K562 (cell line): ENCODE measurements around the gene LIPE. TPM values are rescaled to one million over a fixed set of nuclear protein-coding genes. Genes with fewer than 3 reads are reported as not detected.

Experiments used
- ATAC-seq: fragments of 200-7000 bp; cut with Tn5 transposase; 3 replicates; pipeline ENCODE4 v1.9.1; 2020; ENCODE audit warnings: moderate library complexity
- BruUV-seq: library from RNA; stranded (reverse); fragments of 400-500 nt; replicated peaks from 2 replicates; lab custom pipeline; 2021; lab: Mats Ljungman, UMichigan
- CTCF ChIA-PET: fragments of 300-600 bp; formaldehyde crosslinking; extraction: SDS; loops from one replicate; lab custom pipeline; 2021; ENCODE audit warnings: low intra/inter-chr PET ratio; lab: Yijun Ruan, JAX
- POLR2A ChIA-PET: fragments of 300-600, 350-650 bp; sonication (Branson Sonifier 250); formaldehyde crosslinking; extraction: SDS; loops from one replicate; lab custom pipeline; 2021; ENCODE audit warnings: antibody characterized with exemption, inconsistent platforms; lab: Yijun Ruan, JAX
- DNase-seq, 4 experiments: peaks; one replicate each; pipeline versions ENCODE4 v3.0.0 to v3.0.0-alpha.2; 2011 to 2018; ENCODE audit warnings: low spot score in 3 of 4, mixed read lengths in 3 of 4; ENCODE audit errors: extremely low read depth in 1 of 4
- FAIRE-seq: peaks from 2 replicates; lab custom pipeline; 2011; peaks lifted over from hg19 to GRCh38; lab: Jason Lieb, UNC
- H2AFZ ChIP-seq: 2 replicates; pipeline ENCODE4 v1.6.0; 2011; ENCODE audit warnings: low read depth, low read length, control low read depth, inconsistent platforms
- H3K27ac ChIP-seq: fragments of 200-600 bp; 3 replicates; pipeline ENCODE4 v1.8.0; 2011; ENCODE audit warnings: low read depth, mild to moderate bottlenecking, control low read depth, inconsistent platforms, low read length, moderate library complexity, mixed read lengths; ENCODE audit errors: extremely low read depth
- H3K27me3 ChIP-seq, 2 experiments: fragments of 300-600 bp in 1 of 2; 2 replicates in 1 of 2; 3 replicates in 1 of 2; pipeline versions ENCODE4 v1.6.0 to v1.8.0; 2011; ENCODE audit warnings: inconsistent platforms in 2 of 2, low read length in 2 of 2, mild to moderate bottlenecking in 1 of 2, mixed read lengths in 1 of 2, moderate library complexity in 1 of 2; ENCODE audit not compliant: control insufficient read depth in 2 of 2, insufficient read depth in 2 of 2
- H3K36me3 ChIP-seq: fragments of 300-600 bp; 3 replicates; pipeline ENCODE4 v1.8.0; 2011; ENCODE audit warnings: mild to moderate bottlenecking, low read length, inconsistent platforms; ENCODE audit not compliant: control insufficient read depth, insufficient read depth
- H3K4me1 ChIP-seq, 2 experiments: fragments of 200-600 bp in 1 of 2; replicated peaks in 1 of 2; 2 replicates in 1 of 2; 3 replicates in 1 of 2; pipeline versions ENCODE4 v1.5.1 to v1.8.0; 2011; ENCODE audit warnings: inconsistent platforms in 2 of 2, low read length in 2 of 2, mild to moderate bottlenecking in 1 of 2, mixed read lengths in 1 of 2, moderate library complexity in 1 of 2; ENCODE audit not compliant: control insufficient read depth in 2 of 2, insufficient read depth in 2 of 2
- H3K4me2 ChIP-seq: 2 replicates; pipeline ENCODE4 v1.6.1; 2011; ENCODE audit warnings: low read length, control low read depth, inconsistent platforms, mixed read lengths; ENCODE audit not compliant: insufficient read depth
- H3K4me3 ChIP-seq: fragments of 200-600 bp; sonication (generic), shearing (Covaris generic); 2 replicates; pipeline ENCODE4 v1.5.1; 2016; ENCODE audit warnings: control low read depth, inconsistent platforms
- H3K79me2 ChIP-seq: fragments of 200-600 bp; 3 replicates; pipeline ENCODE4 v1.8.0; 2011; ENCODE audit warnings: low read length, inconsistent platforms; ENCODE audit not compliant: control insufficient read depth, insufficient read depth
- H3K9ac ChIP-seq, 2 experiments: 2 replicates each; pipeline versions ENCODE4 v1.6.0 to v1.6.1; 2011; ENCODE audit warnings: low read depth in 2 of 2, low read length in 2 of 2, control low read depth in 1 of 2, inconsistent platforms in 1 of 2, mild to moderate bottlenecking in 1 of 2, mixed read lengths in 1 of 2; ENCODE audit not compliant: insufficient read depth in 1 of 2
- H3K9me1 ChIP-seq: one replicate; pipeline ENCODE4 v1.6.0; 2011; ENCODE audit warnings: inconsistent platforms, mild to moderate bottlenecking, low read length, moderate library complexity; ENCODE audit not compliant: control insufficient read depth, insufficient read depth
- H3K9me3 ChIP-seq: replicated peaks from 2 replicates; pipeline ENCODE4 v1.5.1; 2011; ENCODE audit warnings: low read depth, low read length, inconsistent platforms; ENCODE audit not compliant: control insufficient read depth, insufficient read depth
- H4K20me1 ChIP-seq: replicated peaks from 2 replicates; pipeline ENCODE4 v1.6.1; 2011; ENCODE audit warnings: low read length, inconsistent platforms, mixed read lengths; ENCODE audit not compliant: control insufficient read depth, insufficient read depth
- ATF7 ChIP-seq: fragments of 450-650 bp; IDR thresholded peaks from 2 replicates; pipeline ENCODE4 v1.7.1; 2014; ENCODE audit warnings: mild to moderate bottlenecking, moderate library complexity
- C11orf30 ChIP-seq: fragments of 450-650 bp; IDR thresholded peaks from 2 replicates; pipeline ENCODE4 v1.6.1; 2016; ENCODE audit warnings: low read depth, mild to moderate bottlenecking
- FOSL1 ChIP-seq: fragments of 200-800 bp; sonication (Bioruptor generic); conservative IDR thresholded peaks from 2 replicates; pipeline ENCODE4 v1.6.1; 2016; ENCODE audit warnings: missing genetic modification characterization, missing compliant biosample characterization
- GABPB2 ChIP-seq: fragments of 250-450 bp; sonication (Bioruptor Pico); conservative IDR thresholded peaks from 2 replicates; pipeline ENCODE4 v1.5.1; 2021; ENCODE audit warnings: mild to moderate bottlenecking
- HDAC2 ChIP-seq: fragments of 450-650 bp; IDR thresholded peaks from 2 replicates; pipeline ENCODE4 v1.6.1; 2016; ENCODE audit warnings: mild to moderate bottlenecking
- ILF3 ChIP-seq: fragments of 450-650 bp; IDR thresholded peaks from 2 replicates; pipeline ENCODE4 v1.6.1; 2018; ENCODE audit warnings: antibody characterized with exemption, mild to moderate bottlenecking, moderate library complexity, borderline replicate concordance
- KDM4B ChIP-seq, 2 experiments: fragments of 450-650 bp in 1 of 2; sonication (generic) in 1 of 2; IDR thresholded peaks; 2 replicates each; pipeline ENCODE4 v1.6.1; 2016 to 2017; ENCODE audit warnings: borderline replicate concordance in 2 of 2, antibody characterized with exemption in 1 of 2, low read depth in 1 of 2, mild to moderate bottlenecking in 1 of 2
- L3MBTL2 ChIP-seq: fragments of 450-650 bp; IDR thresholded peaks from 2 replicates; pipeline ENCODE4 v1.6.1; 2016; ENCODE audit warnings: mild to moderate bottlenecking, moderate library complexity
- LARP7 ChIP-seq: fragments of 450-650 bp; IDR thresholded peaks from 2 replicates; pipeline ENCODE4 v1.6.1; 2016
- MBD2 ChIP-seq: sonication (generic); IDR thresholded peaks from 2 replicates; pipeline ENCODE4 v1.6.1; 2016; ENCODE audit warnings: low read depth, borderline replicate concordance
- PPARD ChIP-seq: fragments of 250-450 bp; sonication (Bioruptor Pico); IDR thresholded peaks from 2 replicates; pipeline ENCODE4 v1.8.0; 2022; ENCODE audit warnings: inconsistent platforms, mild to moderate bottlenecking, moderate library complexity
- PTRF ChIP-seq: fragments of 450-650 bp; IDR thresholded peaks from 2 replicates; pipeline ENCODE4 v1.6.1; 2016; ENCODE audit warnings: mild to moderate bottlenecking, missing genetic modification characterization, missing compliant biosample characterization
- RFX5 ChIP-seq: IDR thresholded peaks from 2 replicates; pipeline ENCODE4 v1.6.1; 2011; ENCODE audit warnings: low read depth, mild to moderate bottlenecking, improper control_type of control experiment, low read length
- SIX5 ChIP-seq, 2 experiments: IDR thresholded peaks; 2 replicates each; pipeline ENCODE4 v1.6.1; 2011; ENCODE audit warnings: low read length in 2 of 2, borderline replicate concordance in 1 of 2, low read depth in 1 of 2, mild to moderate bottlenecking in 1 of 2, moderate library complexity in 1 of 2; ENCODE audit not compliant: insufficient read depth in 1 of 2
- SMAD2 ChIP-seq: fragments of 150-350 bp; IDR thresholded peaks from 2 replicates; pipeline ENCODE4 v1.6.1; 2014; ENCODE audit warnings: low read depth, mild to moderate bottlenecking, low read length
- SMARCB1 ChIP-seq: IDR thresholded peaks from 2 replicates; pipeline ENCODE4 v1.6.1; 2011; ENCODE audit warnings: improper control_type of control experiment, low read depth; ENCODE audit not compliant: insufficient read length
- TFE3 ChIP-seq: fragments of 450-650 bp; formaldehyde crosslinking; IDR thresholded peaks from 2 replicates; pipeline ENCODE4 v1.4.0; 2020; ENCODE audit warnings: mild to moderate bottlenecking, mixed read lengths
- ZNF175 ChIP-seq: fragments of 200-800 bp; sonication (Bioruptor generic); IDR thresholded peaks from 2 replicates; pipeline ENCODE4 v1.6.1; 2016; ENCODE audit warnings: low read depth, mild to moderate bottlenecking, missing genetic modification characterization, missing compliant biosample characterization
- ZNF324 ChIP-seq: fragments of 250-450 bp; sonication (Bioruptor Pico); IDR thresholded peaks from 2 replicates; pipeline ENCODE4 v1.4.0; 2020; ENCODE audit warnings: mild to moderate bottlenecking
- ZNF766 ChIP-seq: fragments of 200-800 bp; sonication (Bioruptor generic); conservative IDR thresholded peaks from 2 replicates; pipeline ENCODE4 v1.6.1; 2016; ENCODE audit warnings: missing genetic modification characterization, missing compliant biosample characterization
- WGBS: fragments of 100-300 bp; shearing (Covaris generic); methylation state at CpG from one replicate; pipeline ENCODE4 v1.1.6; 2016; ENCODE audit warnings: low coverage, mixed read lengths; ENCODE audit not compliant: insufficient coverage; ENCODE audit errors: missing lambda C conversion rate; 5-methylcytosine and 5-hydroxymethylcytosine counted together
- in situ Hi-C: fragments of 300-500 bp; cut with MboI; formaldehyde crosslinking; loops from 4 replicates; pipeline ENCODE4 v1.15.0; 2018; ENCODE audit warnings: inconsistent platforms, mixed read lengths
- intact Hi-C: fragments of 100-400 bp; cut with micrococcal nuclease; formaldehyde crosslinking; loops from 2 replicates; pipeline ENCODE4 v1.14.2; 2022
- polyA plus RNA-seq, 8 experiments: library from polyadenylated mRNA; depleted of rRNA in 4 of 8; stranded (reverse) in 5 of 8; unstranded in 3 of 8; fragments of >200 nt; fragmentation: Nextera tagmentation in 2 of 8; fragmentation: Illumina TruSeq in 1 of 8; extraction: Ambion mirVana in 2 of 8; extraction: Trizol in 1 of 8; gene quantifications; 2 replicates each; pipeline versions ENCODE4 v1.2.1 to v1.2.3, GENCODE V29; 2011 to 2014; ENCODE audit warnings: inconsistent platforms in 1 of 8, missing spikeins in 1 of 8
- total RNA-seq, 7 experiments: library from RNA; depleted of rRNA in 6 of 7; stranded (reverse); fragments of >200 nt in 6 of 7; fragmentation: Illumina TruSeq in 2 of 7; extraction: Trizol in 2 of 7; gene quantifications; 2 replicates each; pipeline versions ENCODE4 v1.2.1 to v1.2.3, GENCODE V29; 2011 to 2021; ENCODE audit warnings: low replicate concordance in 1 of 7

LIPE gene
- total and polyA plus RNA-seq, 9 of the 15 experiments (the other 6 are each of a cell fraction or from before 2014, with no cell fraction given), result 0.22 TPM; not detected in 8

- TF ChIP-seq FOSL1 (tag) (no peak), SMARCB1 (no peak), ZNF175 (no peak), PPARD (no peak), ATF7 (peak; percentile 61), C11orf30 (no peak), L3MBTL2 (peak; percentile 38; the same call in 1 of the 2 replicates), PTRF (tag) (no peak), SIX5 (IDR thresholded peaks at IDR 0.05; ENCODE audit: borderline replicate concordance in 1 of 2, insufficient read depth in 1 of 2, low read depth in 1 of 2, low read length in 2 of 2) (no peak), ZNF324 (no peak), RFX5 (no peak), ZNF766 (CRISPR knock-in tag) (peak; percentile 86)
Measured at GRCh38 chr19:42433503-42434260, 6.5 kb upstream of the LIPE start (continued).

GRCh38 chr19:42431486-42431885, 4.3 kb upstream of the LIPE start:
- Histone ChIP-seq H3K9me1 (no peaks in the 10 kb centered on the region), H3K27ac (no peak overlapping the region), H3K4me2 (no peak overlapping the region), H3K9me3 (no peaks in the 10 kb centered on the region), H3K4me1 (peaks cover 0 to 9% of the 10 kb centered on the region in 2 experiments; a peak in 2 of 5 replicates), H3K36me3 (no peaks in the 10 kb centered on the region), H3K27me3 (no peaks in the 10 kb centered on the region), H3K4me3 (no peak overlapping the region), H3K9ac (no peak overlapping the region), H4K20me1 (no peaks in the 10 kb centered on the region), H2AFZ (no peak overlapping the region), H3K79me2 (no peaks in the 10 kb centered on the region)
- CTCF ChIA-PET, result no interaction called here
- DNase-seq (no peak), ATAC-seq (no peak), FAIRE-seq (no peak)
- WGBS, result 65% methylated on average over 1 of the region's 1 CpG
- BruUV-seq, result no TSS peak
- in situ Hi-C loops (loop anchor here (5.0 kb wide), 1 partner anchor 324 kb away; no protein-coding TSS in a partner anchor), intact Hi-C loops (loop anchor here (10.0 kb wide), 1 partner anchor 107 kb away; the partner anchor contains the start of gene MEGF8)
- POLR2A ChIA-PET, result no interaction called here
- TF ChIP-seq TFE3 (CRISPR knock-in tag) (no peak), GABPB2 (no peak), ILF3 (no peak), LARP7 (no peak), MBD2 (no peak), KDM4B (IDR thresholded peaks at IDR 0.05; ENCODE audit: borderline replicate concordance in 2 of 2, low read depth in 1 of 2) (no peak), HDAC2 (no peak), SMAD2 (no peak)
